GM12892 (cell line): ENCODE results near the gene HDGFL2.

Source experiments
- POLR2A ChIP-seq: IDR thresholded peaks from 2 replicates; pipeline ENCODE4 v1.6.1; 2011; ENCODE audit warnings: low read depth, low read length, control low read depth
- POLR2AphosphoS5 ChIP-seq: IDR thresholded peaks from 2 replicates; pipeline ENCODE4 v1.6.1; 2011; ENCODE audit warnings: low read depth, low read length, control low read depth
- TAF1 ChIP-seq: IDR thresholded peaks from 2 replicates; pipeline ENCODE4 v1.6.1; 2011; ENCODE audit warnings: low read depth, mild to moderate bottlenecking, control low read depth, low read length, borderline replicate concordance

- no peak for TF ChIP-seq POLR2AphosphoS5
- TF ChIP-seq POLR2A: no peak
- no peak for TF ChIP-seq TAF1
These were observed 31.2 kb downstream of the HDGFL2 start for GRCh38 chr19:4503132-4503824.
